ENCODE data around the gene GP9. TPM values are rescaled to one million over a fixed set of nuclear protein-coding genes. Genes with fewer than 3 reads are reported as not detected.
A peak's percentile ranks its signal among the peaks of the same experiment; 100 is the strongest.

The GP9 gene
- total and polyA plus RNA-seq, 11 donors: not detected

- 79 to 91% (median 79%) methylated on average over 14 to 15 of the region's 15 CpGs for WGBS, 4 donors
- Histone ChIP-seq H3K36me3 (peaks cover 0 to 7% (median 0%) of the 10 kb centered on the region in 9 donors), H3K27ac (peak overlapping the region in 11 of 12 donors; percentile 27 to 85 (median 69)), H3K4me3 (peak overlapping the region; percentile 27 to 68 (median 57)), H3K4me1 (peaks cover 0 to 49% (median 35%) of the 10 kb centered on the region in 12 donors), H3K27me3 (no peaks in the 10 kb centered on the region), H3K9me3 (no peaks in the 10 kb centered on the region)
- DNase-seq (no peak), ATAC-seq (no peak)
- TF ChIP-seq CTCF (IDR thresholded peaks at IDR 0.05) (no peak), POLR2A (IDR thresholded peaks at IDR 0.05) (no peak)
- intact Hi-C loops (cut with DNase I): loop anchor here in 2 of 10 donors (2.0 kb wide), 2 partner anchors 25 to 27 kb away; partner anchors contain the start of gene EFCC1 (in 1 of the 2)
These were observed 33.1 kb upstream of the GP9 start for GRCh38 chr3:129027544-129027880.

GRCh38 chr3:129028866-129029265 lies 31.7 kb upstream of the GP9 start:
- peaks cover 0 to 35% (median 27%) of the 10 kb centered on the region in 12 donors for H3K4me1 ChIP-seq
- ATAC-seq (no peak), DNase-seq (no peak)
- no peak overlapping the region for H3K4me3 ChIP-seq
- peaks cover 0 to 11% (median 0%) of the 10 kb centered on the region in 9 donors for H3K36me3 ChIP-seq
- H3K27ac ChIP-seq: no peak overlapping the region
- no peaks in the 10 kb centered on the region for H3K27me3 ChIP-seq
- WGBS, 4 donors: 90 to 93% (median 92%) methylated on average over 13 of the region's 13 CpGs
- intact Hi-C loops (cut with DNase I): no loop called here
- no peak for TF ChIP-seq POLR2A (IDR thresholded peaks at IDR 0.05)
- H3K9me3 ChIP-seq: no peaks in the 10 kb centered on the region

GRCh38 chr3:129030611-129031010 lies 30.0 kb upstream of the GP9 start:
- 91 to 100% (median 96%) methylated on average over 2 to 4 of the region's 4 CpGs for WGBS, 4 donors
- no peak for DNase-seq

GRCh38 chr3:129031476-129032215 lies 28.9 kb upstream of the GP9 start:
- no peaks in the 10 kb centered on the region for H3K9me3 ChIP-seq
- DNase-seq (no peak), ATAC-seq (no peak)
- peak overlapping the region in 1 of 12 donors; percentile 8 for H3K27ac ChIP-seq
- H3K27me3 ChIP-seq: no peaks in the 10 kb centered on the region
- WGBS, 4 donors: 85 to 90% (median 87%) methylated on average over 10 of the region's 10 CpGs
- no peak overlapping the region for H3K4me3 ChIP-seq
- TF ChIP-seq CTCF (IDR thresholded peaks at IDR 0.05) (no peak), POLR2A (IDR thresholded peaks at IDR 0.05) (no peak)
- peaks cover 0 to 18% (median 0%) of the 10 kb centered on the region in 9 donors for H3K36me3 ChIP-seq
- intact Hi-C loops (cut with DNase I): loop anchor here in 1 of 10 donors (10.0 kb wide), 1 partner anchor 47 kb away; no protein-coding TSS in a partner anchor
- peaks cover 0 to 9% (median 4%) of the 10 kb centered on the region in 12 donors for H3K4me1 ChIP-seq

More at GRCh38 chr3:129030611-129031010, 30.0 kb upstream of the GP9 start:
- no peaks in the 10 kb centered on the region for H3K27me3 ChIP-seq
- H3K27ac ChIP-seq: no peak overlapping the region
- H3K4me1 ChIP-seq: peaks cover 0 to 19% (median 14%) of the 10 kb centered on the region in 12 donors
- peaks cover 0 to 18% (median 0%) of the 10 kb centered on the region in 9 donors for H3K36me3 ChIP-seq
- no peaks in the 10 kb centered on the region for H3K9me3 ChIP-seq
- TF ChIP-seq CTCF (IDR thresholded peaks at IDR 0.05): no peak
- no peak for TF ChIP-seq POLR2A (IDR thresholded peaks at IDR 0.05)
- no peak for ATAC-seq
- no peak overlapping the region for H3K4me3 ChIP-seq
- intact Hi-C loops (cut with DNase I): loop anchor here in 1 of 10 donors (10.0 kb wide), 1 partner anchor 46 kb away; no protein-coding TSS in a partner anchor

All from heart left ventricle (tissue), 16 donors.